ENCODE data around the gene MGRN1. TPM values are rescaled to one million over a fixed set of nuclear protein-coding genes. Genes with fewer than 3 reads are reported as not detected.

MGRN1 gene
- total and polyA plus RNA-seq, 2 donors (not counting 3 experiments of a cell fraction or from before 2014, with no cell fraction given): 15.6 to 73.0 TPM

GRCh38 chr16:4637501-4638166 lies 13.0 kb downstream of the MGRN1 start:
- no peak for DNase-seq (ENCODE audit: low read depth, low spot score)

More at GRCh38 chr16:4637501-4638166, 13.0 kb downstream of the MGRN1 start:
- Histone ChIP-seq H3K4me2 (ENCODE audit: insufficient read depth, low read length) (no peak overlapping the region), H3K79me2 (ENCODE audit: control insufficient read depth, insufficient read depth, low read length) (peaks cover 55% of the 10 kb centered on the region), H4K20me1 (replicated peaks; ENCODE audit: control insufficient read depth, extremely low read depth, insufficient read depth, low read length) (no peaks in the 10 kb centered on the region), H3K36me3 (ENCODE audit: control insufficient read depth in 2 of 2, extremely low read depth in 1 of 2, insufficient read depth in 2 of 2, low read length in 2 of 2) (peaks cover 0 to 9% of the 10 kb centered on the region in 2 experiments), H3K27me3 (ENCODE audit: control insufficient read depth in 2 of 2, insufficient read depth in 2 of 2, low read length in 2 of 2) (no peaks in the 10 kb centered on the region), H3K4me1 (ENCODE audit: control insufficient read depth, extremely low read depth, insufficient read depth, low read length) (no peaks in the 10 kb centered on the region), H2AFZ (ENCODE audit: low read depth, low read length) (no peak overlapping the region), H3K4me3 (replicated peaks in 1 of 3; ENCODE audit: insufficient read depth in 1 of 3, low read depth in 1 of 3, low read length in 3 of 3) (no peak overlapping the region), H3K9me3 (replicated peaks; ENCODE audit: control insufficient read depth, insufficient read depth, low read length) (no peaks in the 10 kb centered on the region), H3K9ac (replicated peaks; ENCODE audit: extremely low read depth, insufficient read depth, low read length) (no peak overlapping the region), H3K9me1 (replicated peaks; ENCODE audit: control insufficient read depth, extremely low read depth, insufficient read depth, low read length) (no peaks in the 10 kb centered on the region), H3K27ac (ENCODE audit: insufficient read depth, low read depth, low read length) (no peak overlapping the region)
- BruUV-seq (replicated peaks): no TSS peak
- dilution Hi-C loops (cut with MboI; ENCODE audit: extremely low pct_ligation_motif_present, low sequenced_read_pairs): no loop called here
- intact Hi-C loops (cut with micrococcal nuclease): no loop called here
- POLR2A ChIA-PET: no interaction called here
- TF ChIP-seq EZH2 (IDR thresholded peaks at IDR 0.05; ENCODE audit: borderline replicate concordance, low read depth, low read length, severe bottlenecking) (no peak), FOS (IDR thresholded peaks at IDR 0.05; ENCODE audit: borderline replicate concordance, insufficient read depth, low read length) (no peak), JUN (IDR thresholded peaks at IDR 0.05; ENCODE audit: borderline replicate concordance, insufficient read depth, insufficient read length, low read depth) (no peak), POLR2AphosphoS5 (IDR thresholded peaks at IDR 0.05; ENCODE audit: insufficient read depth, low read depth, low read length) (no peak), MYC (IDR thresholded peaks at IDR 0.05; ENCODE audit: low read depth, low read length) (no peak), MAX (IDR thresholded peaks at IDR 0.05; ENCODE audit: insufficient read depth, insufficient read length) (no peak), GATA2 (IDR thresholded peaks at IDR 0.05; ENCODE audit: insufficient read depth, insufficient read length, low read depth, low read length) (no peak), POLR2A (IDR thresholded peaks at IDR 0.05; ENCODE audit: low read depth, low read length) (no peak)
- TF ChIP-seq, protein P1, sequence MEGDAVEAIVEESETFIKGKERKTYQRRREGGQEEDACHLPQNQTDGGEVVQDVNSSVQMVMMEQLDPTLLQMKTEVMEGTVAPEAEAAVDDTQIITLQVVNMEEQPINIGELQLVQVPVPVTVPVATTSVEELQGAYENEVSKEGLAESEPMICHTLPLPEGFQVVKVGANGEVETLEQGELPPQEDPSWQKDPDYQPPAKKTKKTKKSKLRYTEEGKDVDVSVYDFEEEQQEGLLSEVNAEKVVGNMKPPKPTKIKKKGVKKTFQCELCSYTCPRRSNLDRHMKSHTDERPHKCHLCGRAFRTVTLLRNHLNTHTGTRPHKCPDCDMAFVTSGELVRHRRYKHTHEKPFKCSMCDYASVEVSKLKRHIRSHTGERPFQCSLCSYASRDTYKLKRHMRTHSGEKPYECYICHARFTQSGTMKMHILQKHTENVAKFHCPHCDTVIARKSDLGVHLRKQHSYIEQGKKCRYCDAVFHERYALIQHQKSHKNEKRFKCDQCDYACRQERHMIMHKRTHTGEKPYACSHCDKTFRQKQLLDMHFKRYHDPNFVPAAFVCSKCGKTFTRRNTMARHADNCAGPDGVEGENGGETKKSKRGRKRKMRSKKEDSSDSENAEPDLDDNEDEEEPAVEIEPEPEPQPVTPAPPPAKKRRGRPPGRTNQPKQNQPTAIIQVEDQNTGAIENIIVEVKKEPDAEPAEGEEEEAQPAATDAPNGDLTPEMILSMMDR (IDR thresholded peaks at IDR 0.05; ENCODE audit: extremely low read depth in 1 of 2, insufficient read depth in 1 of 2, low read depth in 1 of 2, low read length in 2 of 2): no peak
- CTCF ChIA-PET: interaction anchor here (1.7 to 2.7 kb wide), 2 partner anchors 12 to 14 kb away, joined by 7 to 8 read pairs; partner anchors contain the start of gene MGRN1
- no peak for FAIRE-seq

Data from endothelial cell of umbilical vein (primary cell).